Fibroblast of skin of right quadriceps (primary cell): ENCODE results near the gene RNF4.
"Not testable (repeated sequence)": the region's sequence is repeated elsewhere in the genome, so short reads cannot be mapped to it uniquely, and the experiment has no call there.

Experiments
- DNase-seq: peaks from one replicate; pipeline ENCODE4 v3.0.0-alpha.2; 2013

The RNF4 gene

DNA sequence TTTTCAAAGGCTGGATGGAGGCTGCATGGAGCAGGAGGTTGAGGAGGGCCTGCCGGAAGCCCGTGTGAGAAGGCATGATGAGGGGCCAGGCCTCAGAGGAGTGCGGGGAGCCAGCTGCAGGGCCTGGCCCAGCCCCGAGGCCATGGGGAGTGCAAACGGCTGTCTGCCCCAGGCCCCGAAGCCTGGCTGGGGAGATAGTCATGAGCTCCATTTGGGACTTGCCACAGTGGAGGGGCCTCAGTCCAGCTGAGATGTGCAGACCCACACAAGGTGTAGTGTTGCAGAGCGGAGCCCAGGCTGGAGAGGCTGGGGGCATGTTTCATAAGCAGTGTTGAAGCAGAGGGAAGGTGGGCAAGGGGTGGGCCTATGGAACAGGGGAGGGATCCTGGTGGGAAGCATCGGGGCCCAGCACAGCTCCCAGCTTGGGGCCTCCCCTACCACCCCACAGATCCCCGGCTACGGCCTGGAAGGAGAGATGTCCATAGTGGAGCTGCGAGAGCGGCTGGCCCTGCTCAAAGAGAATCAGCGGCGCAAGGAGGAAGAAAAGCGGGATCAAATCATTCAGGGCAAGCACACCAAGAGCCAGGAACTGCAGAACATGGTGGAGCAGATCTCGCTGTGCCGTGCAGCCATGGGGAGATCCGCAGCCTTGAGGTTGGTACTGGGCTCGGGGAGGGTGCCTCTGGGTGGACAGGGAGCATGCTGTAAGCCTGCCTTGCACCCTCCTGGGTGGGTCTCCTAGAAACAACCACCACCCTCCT, 9.1 kb upstream of the RNF4 start:
- no peak for DNase-seq

DNA sequence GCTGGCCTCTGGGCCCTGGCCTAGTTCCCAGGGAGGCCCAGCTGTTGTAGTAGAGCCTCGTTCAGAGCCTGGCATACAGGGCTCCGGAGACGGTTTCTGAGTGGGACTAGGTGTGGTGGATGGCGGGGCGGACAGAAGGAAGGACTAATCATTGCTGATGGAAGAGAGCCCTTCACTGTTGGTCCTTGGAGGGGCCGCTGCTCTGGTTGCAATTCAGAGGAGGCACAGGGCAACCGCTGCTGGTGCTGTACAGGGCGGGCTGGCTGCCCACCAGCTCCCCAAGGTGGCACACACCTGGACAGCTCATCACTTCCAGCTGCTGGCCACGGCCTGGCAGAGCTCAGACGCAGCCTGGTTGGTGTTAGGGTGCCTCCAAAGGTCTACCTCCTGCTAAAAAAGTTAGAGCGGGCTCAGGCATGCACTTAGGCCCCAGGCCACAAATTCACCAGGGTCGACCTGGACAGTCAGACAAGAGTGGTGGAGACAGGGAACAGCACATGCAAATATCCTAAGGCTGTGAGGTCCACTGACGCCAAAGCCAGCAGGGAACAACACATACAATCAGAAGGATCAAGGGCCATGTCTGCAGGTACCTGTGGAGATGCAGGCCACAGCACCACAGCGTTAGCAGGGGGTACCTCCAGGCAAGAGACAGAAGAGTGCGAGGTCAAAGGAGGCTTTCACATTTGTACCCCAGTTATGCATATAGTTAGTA, 7.5 kb upstream of the RNF4 start:
- DNase-seq, result no peak

- DNase-seq, result peak; percentile 72
These were observed 6.5 kb upstream of the RNF4 start for GRCh38 chr4:2462218-2462991.

- no peak for DNase-seq
These were observed 5.7 kb upstream of the RNF4 start for GRCh38 chr4:2462992-2463762.

GRCh38 chr4:2465032-2465431, 3.9 kb upstream of the RNF4 start:
- DNase-seq, result no peak

- not testable (repeated sequence) for DNase-seq
These were observed 3.4 kb upstream of the RNF4 start for GRCh38 chr4:2465544-2465943.

DNA sequence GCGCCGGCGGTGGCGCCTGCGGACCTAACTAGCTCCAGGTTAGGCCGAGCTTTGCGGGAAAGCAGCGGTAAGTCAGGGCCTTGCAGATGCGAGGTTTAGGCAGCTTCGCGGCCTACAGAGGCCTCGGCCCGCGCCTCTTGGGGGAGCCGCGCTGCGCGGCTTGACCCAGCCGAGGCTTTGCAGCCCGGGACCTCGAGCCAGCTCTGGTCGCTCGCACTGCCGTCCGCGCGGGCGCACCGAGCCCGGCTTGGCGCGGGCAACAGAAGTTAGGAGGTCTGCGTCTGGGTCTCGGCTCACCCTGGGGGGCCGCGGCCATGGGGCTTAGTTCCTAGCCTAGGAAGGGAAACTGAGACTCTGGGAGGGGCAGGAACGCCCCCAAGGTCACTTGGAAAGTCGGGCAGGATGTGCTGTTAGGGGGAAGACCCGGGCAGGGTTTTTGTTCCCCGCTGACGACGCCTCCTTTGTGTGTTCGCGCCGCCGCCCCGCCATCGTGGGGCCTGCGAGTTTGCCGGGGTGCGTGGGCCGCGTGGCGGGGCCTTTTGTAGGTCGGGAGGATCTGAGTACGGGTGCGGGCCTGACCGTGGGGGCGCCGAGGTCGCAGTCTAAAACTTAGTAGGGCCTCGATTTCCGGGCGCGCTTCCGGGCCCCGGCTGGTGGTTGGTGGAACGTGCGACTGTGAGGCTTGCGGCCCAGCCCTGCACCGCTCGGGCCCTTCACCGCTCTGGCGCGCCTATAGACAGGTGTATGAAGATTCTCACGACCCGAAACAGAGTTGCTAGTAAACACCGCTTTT, 482 bp downstream of the RNF4 start:
- DNase-seq, result peak; percentile 19

DNA sequence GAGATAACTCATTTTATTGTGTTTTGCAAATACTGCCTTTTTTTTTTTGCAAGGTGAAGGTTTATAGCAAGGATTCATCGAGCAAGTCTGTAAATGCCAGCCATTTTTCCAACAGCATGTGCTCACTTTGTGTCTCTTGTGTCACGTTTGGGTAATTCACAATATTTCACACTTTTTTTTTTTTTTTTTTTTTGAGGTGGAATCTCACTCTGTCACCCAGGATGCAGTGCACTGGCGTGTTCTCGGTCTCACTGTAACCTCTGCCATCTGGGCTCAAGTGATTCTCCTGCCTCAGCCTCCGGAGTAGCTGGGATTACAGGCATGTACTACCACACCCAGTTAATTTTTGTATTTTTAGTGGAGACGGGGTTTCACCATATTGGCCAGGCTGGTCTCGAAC, 1.9 kb downstream of the RNF4 start:
- DNase-seq, result no peak

- peak; percentile 34 for DNase-seq
These were observed 3.3 kb downstream of the RNF4 start for GRCh38 chr4:2472187-2472586.

GRCh38 chr4:2478229-2478628, 9.3 kb downstream of the RNF4 start:
- DNase-seq, result peak; percentile 45

- DNase-seq, result no peak
These were observed 11.7 kb downstream of the RNF4 start for GRCh38 chr4:2480649-2481048.

DNA sequence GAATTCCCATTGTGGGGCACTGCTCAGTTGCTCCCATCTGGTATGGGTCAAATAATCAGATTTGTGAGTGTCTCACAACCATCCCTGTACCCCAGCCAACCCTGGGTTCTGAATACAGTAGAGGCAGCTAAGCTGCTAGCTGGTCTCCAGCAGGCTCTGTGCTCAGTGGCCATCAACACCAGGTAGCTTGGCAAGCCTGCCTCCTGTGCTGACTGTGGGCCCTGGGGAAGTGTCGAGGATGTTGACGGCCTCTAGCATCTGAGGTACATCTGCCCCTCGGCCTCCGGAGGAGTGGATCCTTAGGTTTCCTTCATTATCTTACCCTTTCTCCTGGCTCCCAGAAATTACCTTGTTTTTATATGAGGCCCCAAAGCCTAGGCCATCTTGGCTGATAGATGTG, 13.3 kb downstream of the RNF4 start:
- DNase-seq, result no peak

DNA sequence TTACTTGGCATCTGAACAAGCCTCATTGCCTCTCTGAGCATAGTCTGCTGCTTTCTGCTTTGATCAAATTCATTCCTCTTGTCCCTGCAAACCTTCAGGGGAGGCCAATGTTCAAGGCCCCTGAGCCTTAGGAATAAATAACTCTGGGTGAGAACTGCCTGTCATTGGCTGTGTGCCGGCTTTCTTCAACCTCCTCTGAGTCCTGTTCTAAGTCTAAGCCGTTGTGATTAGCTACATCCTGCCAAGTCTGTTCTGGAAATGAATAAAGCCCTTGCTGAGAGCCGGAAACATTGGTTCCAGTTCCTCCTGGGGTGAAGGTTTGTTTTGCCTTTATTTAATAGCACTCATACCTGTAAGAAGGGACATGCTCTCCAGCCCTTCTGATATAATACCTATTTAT, 13.8 kb downstream of the RNF4 start:
- DNase-seq, result peak; percentile 35

DNA sequence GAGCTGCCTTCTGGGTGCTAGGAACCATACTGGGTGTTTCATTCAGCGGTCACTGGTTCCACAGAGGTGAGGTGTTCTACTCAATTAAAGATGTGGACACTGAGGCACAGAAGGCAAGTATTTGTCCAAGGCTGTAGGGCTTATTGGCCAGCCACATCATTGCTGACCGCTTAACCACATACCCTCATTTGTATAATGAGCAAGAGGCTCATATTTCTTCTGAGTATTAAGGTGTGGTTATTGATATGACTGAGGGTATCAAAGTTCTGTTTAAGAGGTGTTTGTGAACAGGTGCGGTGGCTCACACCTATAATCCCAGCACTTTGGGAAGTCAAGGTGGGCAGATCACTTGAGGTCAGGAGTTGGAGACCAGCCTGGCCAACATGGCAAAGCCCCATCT, 14.3 kb downstream of the RNF4 start:
- DNase-seq, result no peak

GRCh38 chr4:2484185-2484584, 15.3 kb downstream of the RNF4 start:
- DNase-seq, result no peak

DNA sequence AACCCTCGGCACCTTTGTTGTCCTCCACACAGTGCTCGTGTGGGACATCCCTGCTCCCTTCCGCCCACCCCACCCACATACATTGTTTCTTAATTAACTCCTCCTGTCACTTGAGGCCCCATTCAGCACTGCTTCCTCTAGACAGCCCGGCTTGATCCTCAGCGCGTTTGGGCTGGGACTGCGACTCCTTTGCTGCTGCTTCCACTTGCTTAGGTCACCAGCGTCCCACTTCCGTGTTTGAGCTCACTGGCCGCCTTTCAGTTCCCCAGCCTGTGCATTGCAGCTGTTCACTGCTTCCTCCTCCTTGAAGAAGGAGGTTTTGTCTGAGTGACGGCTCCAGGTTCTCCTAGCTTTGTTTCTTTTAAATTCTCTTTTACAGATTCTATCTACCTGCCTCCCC, 16.1 kb downstream of the RNF4 start:
- peak; percentile 42 for DNase-seq

DNA sequence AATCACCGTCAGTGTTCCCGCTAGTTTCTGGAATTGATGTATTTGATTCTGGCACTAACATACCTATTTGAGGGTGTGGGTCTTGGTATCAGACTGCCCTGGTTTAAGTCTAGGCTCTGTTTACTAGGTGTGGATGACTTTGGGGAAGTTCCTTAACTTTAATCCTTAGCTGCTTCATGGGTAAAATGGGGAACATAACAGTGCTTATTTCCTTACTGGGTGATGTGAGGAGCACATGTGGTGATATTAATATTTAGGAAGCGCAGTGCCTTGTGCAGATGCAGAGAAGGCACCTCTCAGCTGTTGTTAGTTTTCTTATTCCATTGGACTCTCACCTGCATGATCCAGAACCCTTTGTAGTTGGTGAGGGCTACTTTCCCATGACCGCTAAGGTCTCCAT, 17.1 kb downstream of the RNF4 start:
- DNase-seq, result no peak

DNA sequence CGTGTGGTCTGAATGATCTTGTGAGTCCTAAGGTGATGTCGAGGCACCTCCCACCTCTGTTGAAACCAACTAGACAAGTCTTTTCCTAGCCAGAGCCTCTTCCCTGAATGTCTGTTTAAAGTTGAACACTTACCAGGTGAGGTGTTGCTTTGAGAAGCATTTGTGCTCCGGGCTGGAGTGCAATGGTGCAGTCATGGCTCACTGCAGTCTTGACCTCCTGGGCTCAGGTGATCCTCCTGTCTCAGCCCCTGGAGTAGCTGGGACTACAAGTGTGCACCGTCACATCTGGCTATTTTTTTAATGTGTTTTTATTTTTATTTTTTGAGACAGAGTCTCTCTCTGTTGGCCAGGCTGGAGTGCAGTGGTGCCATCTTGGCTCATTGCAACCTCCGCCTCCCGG, 18.1 kb downstream of the RNF4 start:
- no peak for DNase-seq

- no peak for DNase-seq
These were observed 18.7 kb downstream of the RNF4 start for GRCh38 chr4:2487632-2488031.

DNA sequence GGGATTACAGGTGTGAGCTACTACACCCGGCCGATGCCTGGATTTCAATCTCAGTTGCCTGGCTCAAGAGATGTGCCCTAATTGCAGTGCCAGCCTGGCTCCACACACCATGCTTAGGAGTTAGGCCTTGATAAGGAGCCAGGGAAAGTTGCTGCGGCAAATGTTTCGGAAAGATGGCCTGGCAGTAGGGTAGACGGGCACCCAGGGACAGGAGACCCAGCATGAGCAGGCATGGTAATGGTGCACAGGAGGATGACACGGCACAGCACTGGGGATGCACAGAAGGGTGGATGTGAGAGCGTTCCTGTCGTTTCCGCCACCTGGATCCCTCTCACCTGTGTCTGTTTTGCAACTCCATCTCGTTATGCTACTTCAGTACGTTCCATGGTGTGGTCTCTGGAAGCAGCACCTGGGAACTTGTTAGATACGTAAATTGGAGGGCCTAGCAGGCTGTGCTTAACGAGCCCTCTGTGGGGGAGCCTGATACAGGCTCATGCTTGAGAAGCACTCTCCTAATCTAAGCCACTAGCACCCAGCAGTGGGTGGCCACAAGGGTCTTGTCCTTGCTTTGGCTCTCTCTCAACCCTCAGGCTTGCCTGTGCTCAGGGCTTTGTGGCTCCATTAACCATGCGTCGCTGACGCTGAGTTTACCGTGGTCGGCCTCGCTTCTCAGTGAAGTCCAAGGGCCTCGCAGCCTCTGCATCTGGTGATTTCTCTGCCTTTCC, 20.3 kb downstream of the RNF4 start:
- no peak for DNase-seq

- no peak for DNase-seq
These were observed 21.1 kb downstream of the RNF4 start for GRCh38 chr4:2489841-2490552.
